H1 (cell line): ENCODE results near the gene STK11IP. TPM values are rescaled to one million over a fixed set of nuclear protein-coding genes. Genes with fewer than 3 reads are reported as not detected.

ENCODE experiments used
- CTCF ChIA-PET: fragments of 300-600 bp; sonication (Branson Sonifier 250); formaldehyde crosslinking; loops from one replicate; lab custom pipeline; 2021; ENCODE audit not compliant: partially characterized antibody; lab: Charles Lee
- POLR2A ChIA-PET: fragments of 300-600 bp; sonication (Branson Sonifier 250); formaldehyde crosslinking; loops from one replicate; lab custom pipeline; 2021; ENCODE audit warnings: inconsistent platforms; ENCODE audit not compliant: partially characterized antibody; lab: Charles Lee
- DNase-seq, 2 experiments: peaks; one replicate each; pipeline versions ENCODE4 v3.0.0 to v3.0.0-alpha.2; 2010 to 2022; ENCODE audit warnings: low spot score in 2 of 2, low read depth in 1 of 2, mixed read lengths in 1 of 2
- FAIRE-seq: peaks from 2 replicates; lab custom pipeline; 2011; peaks lifted over from hg19 to GRCh38; lab: Jason Lieb, UNC
- H2AFZ ChIP-seq: 2 replicates; pipeline ENCODE4 v1.8.1; 2012; ENCODE audit warnings: low read length, inconsistent platforms
- H2AK5ac ChIP-seq: 2 replicates; pipeline ENCODE4 v1.6.1; 2013; ENCODE audit warnings: low read depth, low read length
- H2BK120ac ChIP-seq: replicated peaks from 2 replicates; pipeline ENCODE3; 2013; ENCODE audit warnings: low read depth, low read length, inconsistent platforms
- H2BK12ac ChIP-seq: 2 replicates; pipeline ENCODE4 v1.6.1; 2013; ENCODE audit warnings: low read depth, low read length
- H2BK15ac ChIP-seq: 2 replicates; pipeline ENCODE4 v1.6.1; 2013; ENCODE audit warnings: low read length
- H2BK20ac ChIP-seq: 2 replicates; pipeline ENCODE4 v1.6.1; 2013; ENCODE audit warnings: low read length
- H2BK5ac ChIP-seq: 2 replicates; pipeline ENCODE4 v1.6.1; 2013; ENCODE audit warnings: low read depth, low read length
- H3K14ac ChIP-seq: 2 replicates; pipeline ENCODE4 v1.6.1; 2013; ENCODE audit warnings: inconsistent platforms; ENCODE audit not compliant: insufficient read length
- H3K18ac ChIP-seq: 2 replicates; pipeline ENCODE4 v1.6.1; 2013; ENCODE audit warnings: low read length; ENCODE audit errors: extremely low read depth
- H3K23ac ChIP-seq: 2 replicates; pipeline ENCODE4 v1.6.1; 2013; ENCODE audit warnings: inconsistent platforms; ENCODE audit not compliant: insufficient read length
- H3K23me2 ChIP-seq: 2 replicates; pipeline ENCODE4 v1.6.1; 2013; ENCODE audit warnings: low read depth, low read length
- H3K27ac ChIP-seq: 2 replicates; pipeline ENCODE4 v1.6.1; 2011; ENCODE audit warnings: low read depth, low read length, inconsistent platforms
- H3K27me3 ChIP-seq, 4 experiments: replicated peaks in 1 of 4; 1 replicate in 1 of 4; 2 replicates in 3 of 4; pipeline versions ENCODE4 v1.6.1 to v1.8.1; 2011 to 2013; ENCODE audit warnings: low read length in 3 of 4, mild to moderate bottlenecking in 3 of 4, inconsistent platforms in 2 of 4, mixed read lengths in 2 of 4, moderate library complexity in 1 of 4; ENCODE audit not compliant: control insufficient read depth in 3 of 4, insufficient read depth in 3 of 4; ENCODE audit errors: extremely low read depth in 1 of 4
- H3K36me3 ChIP-seq, 4 experiments: 2 replicates each; pipeline versions ENCODE4 v1.6.1 to v1.8.1; 2011 to 2013; ENCODE audit warnings: mild to moderate bottlenecking in 4 of 4, low read length in 3 of 4, moderate library complexity in 2 of 4, control low read depth in 1 of 4, inconsistent platforms in 1 of 4; ENCODE audit not compliant: insufficient read depth in 4 of 4, control insufficient read depth in 2 of 4
- H3K4ac ChIP-seq: replicated peaks from 2 replicates; pipeline ENCODE3; 2013; ENCODE audit warnings: low read length, low read depth, mixed read lengths, inconsistent platforms; ENCODE audit not compliant: insufficient read length
- H3K4me1 ChIP-seq, 4 experiments: replicated peaks in 1 of 4; 1 replicate in 1 of 4; 2 replicates in 3 of 4; pipeline versions ENCODE4 v1.6.1 to v1.8.1; 2011 to 2013; ENCODE audit warnings: low read length in 3 of 4, inconsistent platforms in 2 of 4, mixed read lengths in 1 of 4; ENCODE audit not compliant: insufficient read depth in 4 of 4, control insufficient read depth in 3 of 4
- H3K4me2 ChIP-seq, 2 experiments: 2 replicates each; pipeline versions ENCODE4 v1.6.1 to v1.8.1; 2011 to 2013; ENCODE audit warnings: low read depth in 2 of 2, low read length in 2 of 2, control low read depth in 1 of 2, inconsistent platforms in 1 of 2, mild to moderate bottlenecking in 1 of 2; ENCODE audit not compliant: insufficient read depth in 1 of 2
- H3K4me3 ChIP-seq, 4 experiments: fragments of 200-600, 300-600 bp in 1 of 4; sonication (generic), shearing (Covaris generic), sonication (Bioruptor Twin) in 1 of 4; 2 replicates each; pipeline versions ENCODE4 v1.5.1 to v1.8.1; 2011 to 2016; ENCODE audit warnings: low read length in 4 of 4, low read depth in 3 of 4, control low read depth in 2 of 4, inconsistent platforms in 2 of 4, mild to moderate bottlenecking in 2 of 4, mixed read lengths in 1 of 4, moderate library complexity in 1 of 4; ENCODE audit not compliant: insufficient read depth in 2 of 4; ENCODE audit errors: extremely low read depth in 1 of 4
- H3K56ac ChIP-seq: replicated peaks from 2 replicates; pipeline ENCODE3; 2013; ENCODE audit warnings: low read depth, mild to moderate bottlenecking, mixed read lengths, low read length, inconsistent platforms; ENCODE audit not compliant: insufficient read length
- H3K79me1 ChIP-seq: 2 replicates; pipeline ENCODE4 v1.6.1; 2013; ENCODE audit warnings: low read depth, low read length, control low read depth
- H3K79me2 ChIP-seq, 2 experiments: 2 replicates each; pipeline versions ENCODE4 v1.6.1 to v1.8.1; 2012 to 2013; ENCODE audit warnings: low read length in 2 of 2, mild to moderate bottlenecking in 2 of 2, inconsistent platforms in 1 of 2; ENCODE audit not compliant: insufficient read depth in 2 of 2, control insufficient read depth in 1 of 2
- H3K9ac ChIP-seq, 4 experiments: replicated peaks in 1 of 4; 1 replicate in 1 of 4; 2 replicates in 3 of 4; pipeline versions ENCODE4 v1.6.1 to v1.8.1; 2011 to 2013; ENCODE audit warnings: low read depth in 3 of 4, low read length in 3 of 4, control low read depth in 2 of 4, mild to moderate bottlenecking in 2 of 4, moderate library complexity in 2 of 4, inconsistent platforms in 1 of 4; ENCODE audit errors: extremely low read depth in 1 of 4
- H3K9me3 ChIP-seq, 2 experiments: 2 replicates each; pipeline versions ENCODE4 v1.6.1 to v1.8.1; 2012 to 2013; ENCODE audit warnings: mild to moderate bottlenecking in 2 of 2, moderate library complexity in 2 of 2, control low read depth in 1 of 2, inconsistent platforms in 1 of 2, low read depth in 1 of 2, low read length in 1 of 2, mixed read lengths in 1 of 2; ENCODE audit not compliant: insufficient read depth in 2 of 2
- H4K20me1 ChIP-seq, 2 experiments: replicated peaks in 1 of 2; 2 replicates each; pipeline versions ENCODE3 to v1.8.1; 2011 to 2013; ENCODE audit warnings: inconsistent platforms in 2 of 2, low read length in 2 of 2, mild to moderate bottlenecking in 1 of 2; ENCODE audit not compliant: insufficient read depth in 2 of 2, control insufficient read depth in 1 of 2
- H4K5ac ChIP-seq: 2 replicates; pipeline ENCODE4 v1.6.1; 2013; ENCODE audit warnings: low read length, low read depth, mixed read lengths, inconsistent platforms; ENCODE audit not compliant: insufficient read length
- H4K8ac ChIP-seq: 2 replicates; pipeline ENCODE4 v1.8.0; 2013; ENCODE audit warnings: mild to moderate bottlenecking, moderate library complexity, low read length, inconsistent platforms; ENCODE audit not compliant: insufficient read depth; ENCODE audit errors: extremely low read depth
- H4K91ac ChIP-seq: replicated peaks from 2 replicates; pipeline ENCODE3; 2013; ENCODE audit warnings: low read length, mixed read lengths, inconsistent platforms; ENCODE audit not compliant: insufficient read length
- TBP ChIP-seq: IDR thresholded peaks from 2 replicates; pipeline ENCODE4 v1.6.1; 2011; ENCODE audit warnings: low read depth, low read length, improper control_type of control experiment
- WGBS, 2 experiments: shearing (Covaris generic) in 1 of 2; methylation state at CpG; one replicate each; pipeline versions ENCODE4 v1.1.6 to v1.1.7; 2013 to 2015; ENCODE audit warnings: low lambda C conversion rate in 2 of 2, mixed read lengths in 2 of 2, inconsistent platforms in 1 of 2, low coverage in 1 of 2, missing lambda C conversion rate in 1 of 2; ENCODE audit not compliant: insufficient replicate concordance in 2 of 2, insufficient coverage in 1 of 2, insufficient read length in 1 of 2; ENCODE audit errors: extremely low coverage in 1 of 2, missing lambda C conversion rate in 1 of 2; 5-methylcytosine and 5-hydroxymethylcytosine counted together
- polyA plus RNA-seq, 7 experiments: library from polyadenylated mRNA; depleted of rRNA in 3 of 7; stranded (reverse) in 5 of 7; unstranded in 2 of 7; fragments of >200 nt in 5 of 7; fragments of 200-250 nt in 2 of 7; gene quantifications; 1 replicate in 5 of 7; 2 replicates in 1 of 7; 4 replicates in 1 of 7; pipeline versions ENCODE4 v1.2.1 to v1.2.3, GENCODE V29; 2011 to 2013; ENCODE audit warnings: missing spikeins in 2 of 7, mixed read lengths in 2 of 7
- total RNA-seq: library from RNA; stranded (reverse); fragmentation: NEBNext Ultra II Directional; extraction: Animal tissue kit (Norgen Biotek cat#: 25700); gene quantifications from 2 replicates; pipeline ENCODE4 v1.2.1, GENCODE V29; 2021
- TF ChIP-seq, protein P1 (sequence below): IDR thresholded peaks from 2 replicates; pipeline ENCODE4 v1.6.1; 2011; ENCODE audit warnings: low read length, improper control_type of control experiment

Gene STK11IP
- total and polyA plus RNA-seq, 2 of the 8 experiments (the other 6 are each of a cell fraction or from before 2014, with no cell fraction given), result 18.5 to 29.6 TPM

DNA sequence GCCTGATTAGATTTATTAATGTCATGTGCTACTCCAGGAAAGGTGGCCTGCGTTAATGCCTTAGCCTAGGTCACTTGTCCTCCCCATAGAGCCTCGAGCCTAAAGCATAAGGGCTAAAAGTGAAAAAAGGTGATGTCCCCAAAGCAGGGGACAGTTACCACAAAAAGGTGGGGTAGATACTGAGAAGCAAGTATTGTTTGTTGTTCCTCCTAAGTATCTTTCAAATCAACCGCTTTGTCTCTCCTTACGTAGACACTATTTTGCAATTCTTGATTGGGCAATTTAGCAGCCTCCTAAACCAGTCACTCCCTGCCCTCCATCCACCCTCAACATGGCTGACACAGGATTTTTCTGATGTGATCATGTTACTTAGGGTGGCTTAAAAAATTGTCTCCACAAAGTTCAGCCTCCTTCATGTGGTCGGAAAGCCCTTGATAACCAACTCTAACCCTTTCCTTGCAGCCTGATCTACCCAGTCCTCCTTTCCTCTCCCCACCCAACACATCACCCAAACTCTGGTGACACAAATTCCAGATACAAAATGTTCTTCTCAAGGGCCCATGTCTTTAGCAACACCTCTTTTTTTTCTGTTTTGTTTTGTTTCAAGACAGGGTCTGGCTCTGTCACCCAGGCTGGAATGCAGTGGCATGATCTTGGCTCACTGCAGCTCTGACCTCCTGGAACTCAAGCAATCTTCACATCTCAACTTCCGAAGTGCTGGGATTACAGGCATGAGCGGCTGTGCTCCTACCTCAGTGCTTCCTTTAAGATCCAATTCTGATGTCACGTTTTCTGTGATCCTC is 18.6 kb upstream of the STK11IP start:
- Histone ChIP-seq H3K27ac (no peak overlapping the region), H2BK120ac (no peak overlapping the region), H3K9ac (no peak overlapping the region), H2BK20ac (0 out of 2 replicates have a peak overlapping the region, but pooled peaks have one; percentile 61), H3K23ac (no peak overlapping the region), H3K36me3 (no peaks in the 10 kb centered on the region), H3K56ac (no peak overlapping the region), H4K8ac (no peak overlapping the region), H2BK12ac (peak overlapping the region; percentile 63; the same call in 1 of the 2 replicates), H3K9me3 (no peaks in the 10 kb centered on the region), H3K4ac (peak overlapping the region; percentile 27), H4K20me1 (no peaks in the 10 kb centered on the region), H3K27me3 (no peaks in the 10 kb centered on the region; a peak in 1 of 7 replicates), H3K79me1 (no peaks in the 10 kb centered on the region), H3K14ac (no peak overlapping the region), H3K4me3 (no peak overlapping the region), H3K4me1 (peaks cover 7 to 20% (median 12%) of the 10 kb centered on the region in 4 experiments), H2AK5ac (no peak overlapping the region), H3K18ac (no peak overlapping the region; the same call in 1 of the 2 replicates), H3K23me2 (peaks cover 2% of the 10 kb centered on the region; the same call in 1 of the 2 replicates), H2AFZ (no peak overlapping the region), H4K91ac (no peak overlapping the region), H2BK5ac (no peak overlapping the region), H3K79me2 (no peaks in the 10 kb centered on the region), H2BK15ac (peak overlapping the region; percentile 81), H4K5ac (no peak overlapping the region), H3K4me2 (no peak overlapping the region)
- CTCF ChIA-PET, result interaction anchor here (1.1 to 5.9 kb wide), 6 partner anchors 16 to 97 kb away, joined by 3 to 51 read pairs (median 6); partner anchors contain the start of gene STK11IP
- WGBS, 2 experiments, result 92% methylated on average over 8 of the region's 8 CpGs; no CpG with 5 or more reads in 1 of the 2 experiments
- POLR2A ChIA-PET, result interaction anchor here (0.6 to 18.6 kb wide), 4 partner anchors 9 to 20 kb away, joined by 3 to 293 read pairs (median 22); partner anchors contain the start of gene STK11IP
- no peak for FAIRE-seq
- DNase-seq, result no peak
- TF ChIP-seq, protein P1, sequence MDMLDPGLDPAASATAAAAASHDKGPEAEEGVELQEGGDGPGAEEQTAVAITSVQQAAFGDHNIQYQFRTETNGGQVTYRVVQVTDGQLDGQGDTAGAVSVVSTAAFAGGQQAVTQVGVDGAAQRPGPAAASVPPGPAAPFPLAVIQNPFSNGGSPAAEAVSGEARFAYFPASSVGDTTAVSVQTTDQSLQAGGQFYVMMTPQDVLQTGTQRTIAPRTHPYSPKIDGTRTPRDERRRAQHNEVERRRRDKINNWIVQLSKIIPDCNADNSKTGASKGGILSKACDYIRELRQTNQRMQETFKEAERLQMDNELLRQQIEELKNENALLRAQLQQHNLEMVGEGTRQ, result no peak
- TF ChIP-seq TBP, result no peak
